RPMI7951 (cell line): ENCODE results near the gene CSDE1. TPM values are rescaled to one million over a fixed set of nuclear protein-coding genes. Genes with fewer than 3 reads are reported as not detected.
"Not testable (repeated sequence)": the region's sequence is repeated elsewhere in the genome, so short reads cannot be mapped to it uniquely, and the experiment has no call there.

Experiments
- DNase-seq: peaks from one replicate; pipeline ENCODE4 v3.0.0-alpha.2; 2012; ENCODE audit warnings: low read depth
- total RNA-seq: library from RNA; depleted of rRNA; stranded (reverse); fragments of >200 nt; shearing (Covaris generic); gene quantifications from 2 replicates; pipeline ENCODE4 v1.2.3, GENCODE V29; 2014; rRNA removed

CSDE1 gene
- 339 and 465 TPM in 2 replicates for total RNA-seq

- peak; percentile 97 for DNase-seq
These were observed at the start of gene CSDE1 for GRCh38 chr1:114757455-114758255. Gene CSDE1, minus strand, starts transcription at chr1:114757984. Its CDS starts 18,094 bp downstream, at chr1:114739890.

GRCh38 chr1:114804449-114804848 is 46.7 kb upstream of the CSDE1 start:
- DNase-seq = not testable (repeated sequence)

GRCh38 chr1:114803001-114803400 is 45.2 kb upstream of the CSDE1 start:
- DNase-seq = no peak

GRCh38 chr1:114794038-114794437 is 36.3 kb upstream of the CSDE1 start:
- no peak for DNase-seq

- not testable (repeated sequence) for DNase-seq
These were observed 32.8 kb upstream of the CSDE1 start for GRCh38 chr1:114790581-114790980.

- not testable (repeated sequence) for DNase-seq
These were observed 28.7 kb upstream of the CSDE1 start for GRCh38 chr1:114786440-114786839.

GRCh38 chr1:114782476-114782875 is 24.7 kb upstream of the CSDE1 start:
- no peak for DNase-seq

GRCh38 chr1:114780344-114781226 is 22.8 kb upstream of the CSDE1 start, which contains the start of gene SIKE1:
Gene SIKE1, minus strand, starts transcription at chr1:114780685. Its CDS starts 78 bp downstream, at chr1:114780607.
- peak; percentile 94 for DNase-seq

- DNase-seq = no peak
These were observed 21.9 kb upstream of the CSDE1 start for GRCh38 chr1:114779722-114780121.

GRCh38 chr1:114776726-114777125 is 18.9 kb upstream of the CSDE1 start:
- not testable (repeated sequence) for DNase-seq

- no peak for DNase-seq
These were observed 14.2 kb upstream of the CSDE1 start for GRCh38 chr1:114771992-114772391.

GRCh38 chr1:114770989-114771388 is 13.2 kb upstream of the CSDE1 start:
- no peak for DNase-seq

GRCh38 chr1:114764689-114765088 is 6.9 kb upstream of the CSDE1 start:
- DNase-seq = peak; percentile 5

- DNase-seq = peak; percentile 46
These were observed 560 bp upstream of the CSDE1 start for GRCh38 chr1:114758256-114758832.

GRCh38 chr1:114756949-114757454 is 782 bp downstream of the CSDE1 start:
- DNase-seq = peak; percentile 24

GRCh38 chr1:114756009-114756892 is 1.5 kb downstream of the CSDE1 start:
- DNase-seq = peak; percentile 4

GRCh38 chr1:114755006-114755931 is 2.5 kb downstream of the CSDE1 start:
- DNase-seq = no peak

GRCh38 chr1:114753702-114754101 is 4.1 kb downstream of the CSDE1 start:
- DNase-seq = not testable (repeated sequence)

GRCh38 chr1:114753143-114753542 is 4.6 kb downstream of the CSDE1 start:
- no peak for DNase-seq

- no peak for DNase-seq
These were observed 7.0 kb downstream of the CSDE1 start for GRCh38 chr1:114750780-114751179.
